ENCODE measurements around the gene CDC26. TPM values are rescaled to one million over a fixed set of nuclear protein-coding genes. Genes with fewer than 3 reads are reported as not detected.

Gene CDC26
- total and polyA plus RNA-seq, 10 of the 15 experiments (the other 5 are each of a cell fraction or from before 2014, with no cell fraction given): 28.2 to 156 (median 61.5) TPM

GRCh38 chr9:113289091-113289490 is 13.7 kb upstream of the CDC26 start:
- ATAC-seq (no peak), FAIRE-seq (no peak), DNase-seq (ENCODE audit: low read depth, low spot score) (no peak)
- no peak for TF ChIP-seq CBFB (IDR thresholded peaks at IDR 0.05; ENCODE audit: low read depth)
- no peak for TF ChIP-seq CBX3 (IDR thresholded peaks at IDR 0.05; ENCODE audit: borderline replicate concordance, low read depth)
- TF ChIP-seq EZH2 (IDR thresholded peaks at IDR 0.05; ENCODE audit: borderline replicate concordance, control insufficient read depth, low read depth, low read length): no peak
- TF ChIP-seq ZNF274 (IDR thresholded peaks at IDR 0.05; ENCODE audit: insufficient read depth, insufficient read length): no peak
- intact Hi-C loops (cut with micrococcal nuclease; ENCODE audit: unreplicated experiment): no loop called here
- POLR2A ChIA-PET: no interaction called here
- H2AFZ ChIP-seq (ENCODE audit: control insufficient read depth, low read depth, low read length): no peak overlapping the region
- no peak overlapping the region for H3K4me2 ChIP-seq (ENCODE audit: control insufficient read depth, insufficient read depth)
- WGBS (ENCODE audit: insufficient coverage, insufficient replicate concordance, low lambda C conversion rate, missing lambda C conversion rate): 93% methylated on average over 2 of the region's 2 CpGs
- no peaks in the 10 kb centered on the region for H3K79me2 ChIP-seq (ENCODE audit: control insufficient read depth, insufficient read depth, low read length)
- no peaks in the 10 kb centered on the region for H3K9me3 ChIP-seq (replicated peaks; ENCODE audit: control insufficient read depth, insufficient read depth, low read length)
- no peak overlapping the region for H3K4me3 ChIP-seq
- H3K27me3 ChIP-seq (replicated peaks in 1 of 2; ENCODE audit: control insufficient read depth in 2 of 2, insufficient read depth in 2 of 2, low read length in 1 of 2): no peaks in the 10 kb centered on the region
- H4K20me1 ChIP-seq (ENCODE audit: control insufficient read depth, insufficient read depth): no peaks in the 10 kb centered on the region
- SMC1A ChIA-PET (ENCODE audit: uncharacterized antibody, unreplicated experiment): no interaction called here
- no peak overlapping the region for H3K27ac ChIP-seq (ENCODE audit: control insufficient read depth, insufficient read depth)
- H3K36me3 ChIP-seq (ENCODE audit: control insufficient read depth in 2 of 2, insufficient read depth in 2 of 2, low read length in 1 of 2): peaks cover 18 to 32% of the 10 kb centered on the region in 2 experiments
- BruUV-seq (replicated peaks): no TSS peak
- H3K9ac ChIP-seq (ENCODE audit: control insufficient read depth, insufficient read depth, low read length): no peak overlapping the region
- RAD21 ChIA-PET (ENCODE audit: unreplicated experiment): interaction anchor here (1.3 kb wide), 1 partner anchor 369 kb away, joined by 3 read pairs; no protein-coding TSS in a partner anchor
- H3K4me1 ChIP-seq (ENCODE audit: control insufficient read depth, insufficient read depth, low read length): no peaks in the 10 kb centered on the region
- in situ Hi-C loops (cut with MboI): no loop called here
- CTCF ChIA-PET: no interaction called here

DNA sequence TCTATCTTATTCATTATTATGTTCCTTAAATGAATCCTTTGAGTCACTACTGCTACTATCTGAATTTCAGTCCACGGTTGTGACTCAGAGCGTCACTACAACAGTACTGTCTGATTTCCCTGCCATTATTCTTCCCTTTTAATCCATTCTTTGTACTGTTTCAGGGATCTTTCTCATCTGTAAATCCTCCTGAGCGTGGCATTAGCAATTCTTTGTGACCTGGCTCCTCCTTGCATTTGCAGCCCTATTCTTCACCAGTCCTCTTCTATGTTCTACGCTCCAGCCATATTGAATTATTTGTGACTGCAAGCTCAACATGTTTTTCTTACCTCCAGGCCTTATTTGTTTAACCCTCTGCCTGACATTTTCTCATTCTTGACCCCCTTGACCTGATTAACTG is 6.0 kb upstream of the CDC26 start:
- H4K20me1 ChIP-seq (ENCODE audit: control insufficient read depth, insufficient read depth): no peaks in the 10 kb centered on the region
- H3K27me3 ChIP-seq (replicated peaks in 1 of 2; ENCODE audit: control insufficient read depth in 2 of 2, insufficient read depth in 2 of 2, low read length in 1 of 2): no peaks in the 10 kb centered on the region
- ChIA-PET RAD21 (ENCODE audit: unreplicated experiment) (no interaction called here), CTCF (no interaction called here), POLR2A (interaction anchor here (0.5 kb wide), 2 partner anchors 14 to 313 kb away, joined by 3 read pairs; no protein-coding TSS in a partner anchor), SMC1A (ENCODE audit: uncharacterized antibody, unreplicated experiment) (no interaction called here)
- in situ Hi-C loops (cut with MboI) (no loop called here), intact Hi-C loops (cut with micrococcal nuclease; ENCODE audit: unreplicated experiment) (no loop called here)
- H3K4me1 ChIP-seq (ENCODE audit: control insufficient read depth, insufficient read depth, low read length): peaks cover 1% of the 10 kb centered on the region; the same call in 1 of the 2 replicates
- H3K27ac ChIP-seq (ENCODE audit: control insufficient read depth, insufficient read depth): no peak overlapping the region
- no peak overlapping the region for H3K4me2 ChIP-seq (ENCODE audit: control insufficient read depth, insufficient read depth)
- TF ChIP-seq YBX1 (IDR thresholded peaks at IDR 0.05) (no peak), IKZF2 (IDR thresholded peaks at IDR 0.05) (no peak), ETV6 (conservative IDR thresholded peaks at IDR 0.05 in 1 of 2, IDR thresholded peaks at IDR 0.05 in 1 of 2; ENCODE audit: borderline replicate concordance in 1 of 2, low read depth in 1 of 2) (no peak), SUPT20H (IDR thresholded peaks at IDR 0.05; ENCODE audit: borderline replicate concordance, control insufficient read depth, low read depth, low read length) (no peak), CREM (IDR thresholded peaks at IDR 0.05; ENCODE audit: low read depth) (no peak), IKZF1 (conservative IDR thresholded peaks at IDR 0.05) (no peak), NR2F1 (conservative IDR thresholded peaks at IDR 0.05) (no peak)
- no peak for ATAC-seq
- FAIRE-seq: no peak
- H3K4me3 ChIP-seq: no peak overlapping the region
- no peak overlapping the region for H2AFZ ChIP-seq (ENCODE audit: control insufficient read depth, low read depth, low read length)
- BruUV-seq (replicated peaks): no TSS peak
- no peak for DNase-seq (ENCODE audit: low read depth, low spot score)
- peaks cover 13% of the 10 kb centered on the region for H3K79me2 ChIP-seq (ENCODE audit: control insufficient read depth, insufficient read depth, low read length)
- no peaks in the 10 kb centered on the region for H3K9me3 ChIP-seq (replicated peaks; ENCODE audit: control insufficient read depth, insufficient read depth, low read length)
- WGBS (ENCODE audit: insufficient coverage, insufficient replicate concordance, low lambda C conversion rate, missing lambda C conversion rate): 98% methylated on average over 4 of the region's 4 CpGs
- H3K36me3 ChIP-seq (ENCODE audit: control insufficient read depth in 2 of 2, insufficient read depth in 2 of 2, low read length in 1 of 2): peaks cover 10 to 27% of the 10 kb centered on the region in 2 experiments
- H3K9ac ChIP-seq (ENCODE audit: control insufficient read depth, insufficient read depth, low read length): no peak overlapping the region

Data from GM12878 (cell line).